Nephron progenitor cell (in vitro differentiated cells): ENCODE measurements around the gene TTPAL.

Experiments used
- DNase-seq: peaks from one replicate; pipeline ENCODE4 v3.0.0; 2021
- H3K27ac Mint-ChIP-seq: 2 replicates; pipeline ENCODE4 v1.8.0; 2021; ENCODE audit warnings: mild to moderate bottlenecking, moderate library complexity, mixed read lengths
- H3K27me3 Mint-ChIP-seq: 2 replicates; pipeline ENCODE4 v1.8.0; 2021; ENCODE audit warnings: mild to moderate bottlenecking, low read depth, mixed read lengths; ENCODE audit not compliant: poor library complexity
- H3K36me3 Mint-ChIP-seq: 2 replicates; pipeline ENCODE4 v1.8.0; 2021; ENCODE audit warnings: low read depth, mixed read lengths
- H3K4me1 Mint-ChIP-seq: 2 replicates; pipeline ENCODE4 v1.8.0; 2021; ENCODE audit warnings: mixed read lengths
- H3K4me3 Mint-ChIP-seq: 2 replicates; pipeline ENCODE4 v1.8.0; 2021; ENCODE audit warnings: mild to moderate bottlenecking, moderate library complexity, mixed read lengths
- H3K9me3 Mint-ChIP-seq: 2 replicates; pipeline ENCODE4 v1.8.0; 2021; ENCODE audit warnings: mild to moderate bottlenecking, moderate library complexity, mixed read lengths
- TF ChIP-seq, protein P1 (sequence below): fragments of 200-600 bp; sonication (generic); IDR thresholded peaks from 2 replicates; pipeline ENCODE4 v1.5.0; 2021; ENCODE audit warnings: antibody characterized with exemption

The TTPAL gene

DNA sequence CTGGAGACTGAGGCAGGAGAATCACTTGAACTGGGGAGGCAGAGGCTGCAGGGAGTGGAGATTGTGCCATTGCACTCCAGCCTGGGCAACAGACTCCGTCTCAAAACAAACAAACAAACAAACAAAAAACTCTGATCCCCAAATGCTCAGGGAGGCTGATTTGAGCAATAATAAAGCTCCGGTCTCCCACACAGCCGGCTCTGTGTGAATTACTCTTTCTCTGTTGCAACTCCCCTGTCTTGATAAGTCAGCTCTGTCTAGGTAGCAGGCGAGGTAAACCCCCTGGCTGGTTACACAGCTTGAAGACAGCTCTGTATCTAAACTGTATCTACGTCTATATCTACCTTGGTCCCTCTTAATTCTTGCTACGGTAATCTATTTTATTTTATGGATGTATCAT lies 52.6 kb downstream of the TTPAL start:
- no peaks in the 10 kb centered on the region for H3K9me3 Mint-ChIP-seq
- H3K4me3 Mint-ChIP-seq: no peak overlapping the region
- no peak overlapping the region for H3K27ac Mint-ChIP-seq
- H3K27me3 Mint-ChIP-seq: no peaks in the 10 kb centered on the region
- H3K4me1 Mint-ChIP-seq: peaks cover 33% of the 10 kb centered on the region
- no peaks in the 10 kb centered on the region for H3K36me3 Mint-ChIP-seq
- TF ChIP-seq, protein P1, sequence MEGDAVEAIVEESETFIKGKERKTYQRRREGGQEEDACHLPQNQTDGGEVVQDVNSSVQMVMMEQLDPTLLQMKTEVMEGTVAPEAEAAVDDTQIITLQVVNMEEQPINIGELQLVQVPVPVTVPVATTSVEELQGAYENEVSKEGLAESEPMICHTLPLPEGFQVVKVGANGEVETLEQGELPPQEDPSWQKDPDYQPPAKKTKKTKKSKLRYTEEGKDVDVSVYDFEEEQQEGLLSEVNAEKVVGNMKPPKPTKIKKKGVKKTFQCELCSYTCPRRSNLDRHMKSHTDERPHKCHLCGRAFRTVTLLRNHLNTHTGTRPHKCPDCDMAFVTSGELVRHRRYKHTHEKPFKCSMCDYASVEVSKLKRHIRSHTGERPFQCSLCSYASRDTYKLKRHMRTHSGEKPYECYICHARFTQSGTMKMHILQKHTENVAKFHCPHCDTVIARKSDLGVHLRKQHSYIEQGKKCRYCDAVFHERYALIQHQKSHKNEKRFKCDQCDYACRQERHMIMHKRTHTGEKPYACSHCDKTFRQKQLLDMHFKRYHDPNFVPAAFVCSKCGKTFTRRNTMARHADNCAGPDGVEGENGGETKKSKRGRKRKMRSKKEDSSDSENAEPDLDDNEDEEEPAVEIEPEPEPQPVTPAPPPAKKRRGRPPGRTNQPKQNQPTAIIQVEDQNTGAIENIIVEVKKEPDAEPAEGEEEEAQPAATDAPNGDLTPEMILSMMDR: no peak
- DNase-seq: no peak

DNA sequence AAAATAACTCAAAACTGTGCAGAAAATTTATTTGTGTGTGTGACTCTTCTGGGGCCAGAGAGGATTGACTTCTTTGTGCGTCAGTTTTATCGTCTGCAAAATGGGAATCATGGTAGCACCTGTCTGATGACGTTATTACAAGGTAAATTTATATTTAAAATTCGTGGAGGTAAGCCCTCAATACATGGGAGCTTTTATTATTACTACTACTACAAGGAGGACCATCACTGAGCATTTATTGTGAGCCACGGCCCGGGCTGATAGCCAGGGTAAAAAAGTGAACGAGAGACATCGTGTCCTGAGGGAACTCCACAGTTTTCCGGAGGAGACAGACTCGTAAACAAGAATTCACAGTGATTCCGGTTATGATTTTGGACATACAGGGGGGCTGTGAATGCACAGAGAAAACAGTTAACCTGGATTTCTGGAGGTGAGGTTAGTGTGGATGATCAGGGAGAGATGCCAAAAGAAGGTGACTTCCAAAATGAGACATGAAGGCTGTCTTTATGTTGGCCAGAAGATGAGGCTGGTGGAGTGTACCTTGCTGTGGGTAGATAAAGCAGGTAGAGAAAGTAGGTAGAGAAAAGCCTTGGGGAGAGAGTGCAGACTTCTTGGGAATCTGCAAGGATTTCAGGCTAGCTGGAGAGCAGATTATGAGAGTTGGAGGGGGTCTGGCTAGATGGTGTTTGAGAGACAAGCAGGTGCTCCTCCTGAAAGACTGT lies 56.7 kb downstream of the TTPAL start:
- H3K4me1 Mint-ChIP-seq: peaks cover 8% of the 10 kb centered on the region
- no peak overlapping the region for H3K4me3 Mint-ChIP-seq
- TF ChIP-seq, protein P1: no peak
- no peak for DNase-seq
- no peak overlapping the region for H3K27ac Mint-ChIP-seq
- H3K36me3 Mint-ChIP-seq: no peaks in the 10 kb centered on the region
- no peaks in the 10 kb centered on the region for H3K9me3 Mint-ChIP-seq
- no peaks in the 10 kb centered on the region for H3K27me3 Mint-ChIP-seq

DNA sequence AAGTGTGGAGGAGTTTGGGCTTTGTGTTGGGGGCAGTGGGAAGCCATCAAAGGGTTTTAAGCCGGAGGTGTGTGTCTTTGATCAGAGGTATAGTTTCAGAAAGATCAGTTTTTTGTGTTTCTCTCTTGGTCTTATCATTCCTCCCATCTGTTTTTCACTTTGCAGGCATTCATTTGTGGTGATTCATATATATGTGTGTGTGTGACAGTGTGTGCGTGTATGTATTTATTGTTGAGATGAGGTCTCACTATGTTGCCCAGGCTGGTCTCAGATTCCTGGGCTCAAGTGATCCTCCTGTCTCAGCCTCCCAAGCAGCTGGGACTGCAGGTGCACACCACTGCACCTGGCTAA lies 57.3 kb downstream of the TTPAL start:
- H3K4me1 Mint-ChIP-seq: peaks cover 8% of the 10 kb centered on the region
- H3K27me3 Mint-ChIP-seq: no peaks in the 10 kb centered on the region
- H3K36me3 Mint-ChIP-seq: no peaks in the 10 kb centered on the region
- no peak overlapping the region for H3K4me3 Mint-ChIP-seq
- TF ChIP-seq, protein P1: no peak
- no peak overlapping the region for H3K27ac Mint-ChIP-seq
- no peak for DNase-seq
- H3K9me3 Mint-ChIP-seq: no peaks in the 10 kb centered on the region

DNA sequence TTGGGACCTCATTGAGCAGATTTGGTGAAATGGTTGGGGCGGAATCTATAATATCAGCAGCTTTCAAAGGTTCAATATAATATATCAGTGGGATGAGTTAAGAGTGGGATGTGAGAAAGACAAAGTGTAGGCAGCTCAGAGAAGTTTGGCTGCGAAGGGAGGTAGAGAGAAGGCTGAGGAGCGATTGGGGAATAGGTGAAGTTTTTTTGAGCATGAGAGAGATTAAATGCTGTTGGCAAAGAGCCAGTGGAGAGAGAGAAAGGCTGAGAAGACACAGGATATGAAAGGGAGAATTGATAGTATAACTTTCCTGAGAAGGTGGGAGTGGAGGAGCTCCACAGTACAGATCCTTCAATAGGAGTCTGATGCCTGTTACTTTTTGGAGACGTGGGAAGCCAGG lies 58.3 kb downstream of the TTPAL start:
- TF ChIP-seq, protein P1: no peak
- Mint-ChIP-seq H3K27me3 (no peaks in the 10 kb centered on the region), H3K27ac (no peak overlapping the region), H3K4me3 (no peak overlapping the region), H3K36me3 (no peaks in the 10 kb centered on the region), H3K9me3 (no peaks in the 10 kb centered on the region), H3K4me1 (peaks cover 8% of the 10 kb centered on the region)
- no peak for DNase-seq

DNA sequence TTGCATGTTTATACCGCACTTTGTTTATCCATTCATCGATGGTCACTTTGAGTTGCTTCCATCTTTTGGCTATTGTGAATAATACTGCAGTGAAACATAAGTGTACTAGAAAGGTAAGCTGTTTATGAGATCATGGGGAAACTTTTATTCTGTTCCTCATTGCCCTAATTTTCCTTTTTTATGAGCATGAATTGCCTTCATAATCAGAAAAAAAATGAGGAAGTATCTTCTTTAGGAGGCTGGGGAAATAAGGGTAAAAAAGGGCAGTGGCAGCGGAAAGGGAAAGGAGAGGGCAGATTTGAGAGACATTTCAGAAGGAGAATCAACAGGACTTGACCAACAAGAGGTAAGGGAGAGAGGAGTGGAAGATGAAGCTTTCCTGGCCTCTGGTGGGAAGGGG lies 60.5 kb downstream of the TTPAL start:
- Mint-ChIP-seq H3K36me3 (no peaks in the 10 kb centered on the region), H3K4me3 (no peak overlapping the region), H3K9me3 (no peaks in the 10 kb centered on the region), H3K27me3 (no peaks in the 10 kb centered on the region), H3K4me1 (peaks cover 11% of the 10 kb centered on the region), H3K27ac (peak overlapping the region; percentile 8)
- no peak for DNase-seq
- TF ChIP-seq, protein P1: no peak

DNA sequence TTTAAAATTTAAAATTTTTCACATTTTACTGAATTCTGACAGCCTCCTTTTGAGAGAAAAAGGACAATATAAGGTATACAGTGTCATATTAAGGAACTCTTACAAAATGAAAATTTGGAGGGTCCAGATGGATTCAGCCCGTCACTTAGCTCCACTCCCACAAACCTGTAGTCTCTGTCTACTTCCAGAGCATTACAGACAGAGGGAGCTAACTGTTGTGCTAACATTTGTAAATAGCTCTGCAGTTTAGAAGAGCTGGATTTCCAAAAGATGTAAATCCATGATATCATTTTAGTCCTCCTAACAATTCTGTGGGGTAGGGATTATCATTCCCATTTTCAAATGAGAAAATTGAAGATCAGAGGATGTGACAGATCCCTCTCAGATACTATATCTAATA lies 62.3 kb downstream of the TTPAL start:
- Mint-ChIP-seq H3K36me3 (no peaks in the 10 kb centered on the region), H3K9me3 (no peaks in the 10 kb centered on the region), H3K4me1 (peaks cover 5% of the 10 kb centered on the region), H3K27ac (no peak overlapping the region), H3K27me3 (no peaks in the 10 kb centered on the region), H3K4me3 (no peak overlapping the region)
- no peak for DNase-seq
- TF ChIP-seq, protein P1: no peak
